HCT116 (cell line): Measurements from ENCODE around the gene FAM131A.

Experiments
- CBX3 ChIP-seq: IDR thresholded peaks from 2 replicates; pipeline ENCODE4 v1.6.1; 2012; ENCODE audit warnings: low read depth
- POLR2A ChIP-seq: IDR thresholded peaks from 2 replicates; pipeline ENCODE4 v1.7.0; 2011; ENCODE audit warnings: borderline replicate concordance; ENCODE audit not compliant: insufficient read depth, insufficient read length; ENCODE audit errors: extremely low read depth
- POLR2AphosphoS5 ChIP-seq: IDR thresholded peaks from 2 replicates; pipeline ENCODE4 v1.6.1; 2011; ENCODE audit warnings: mild to moderate bottlenecking, low read depth, low read length, moderate library complexity
- RAD21 ChIP-seq: IDR thresholded peaks from 2 replicates; pipeline ENCODE4 v1.6.1; 2012; ENCODE audit warnings: low read depth, mild to moderate bottlenecking
- ZBTB33 ChIP-seq: IDR thresholded peaks from 2 replicates; pipeline ENCODE4 v1.6.1; 2011; ENCODE audit warnings: mild to moderate bottlenecking, low read length, moderate library complexity; ENCODE audit not compliant: insufficient replicate concordance; ENCODE audit errors: extremely low read depth
- TF ChIP-seq, protein P1 (sequence below), 3 experiments: fragments of 200-600 bp in 1 of 3; sonication (generic) in 1 of 3; IDR thresholded peaks in 2 of 3; conservative IDR thresholded peaks in 1 of 3; 2 replicates each; pipeline ENCODE4 v1.5.1; 2012 to 2017; ENCODE audit warnings: low read depth in 2 of 3, low read length in 2 of 3, antibody characterized with exemption in 1 of 3, borderline replicate concordance in 1 of 3, control low read depth in 1 of 3, mild to moderate bottlenecking in 1 of 3, mixed read lengths in 1 of 3, mixed run types in 1 of 3, moderate library complexity in 1 of 3; ENCODE audit not compliant: insufficient read depth in 1 of 3

DNA sequence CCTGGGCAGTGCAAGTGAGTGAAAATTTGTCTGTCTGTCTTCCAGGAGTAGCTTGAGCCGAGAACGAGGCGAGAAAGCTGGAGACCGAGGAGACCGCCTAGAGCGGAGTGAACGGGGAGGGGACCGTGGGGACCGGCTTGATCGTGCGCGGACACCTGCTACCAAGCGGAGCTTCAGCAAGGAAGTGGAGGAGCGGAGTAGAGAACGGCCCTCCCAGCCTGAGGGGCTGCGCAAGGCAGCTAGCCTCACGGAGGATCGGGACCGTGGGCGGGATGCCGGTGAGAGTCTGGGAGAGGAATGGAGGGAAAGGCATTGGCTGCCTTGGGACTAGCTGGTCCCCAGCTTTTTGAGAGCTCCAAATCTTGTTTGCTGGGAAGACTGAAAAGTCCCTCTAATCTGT lies 10.2 kb upstream of the FAM131A start:
- TF ChIP-seq POLR2A (no peak), POLR2AphosphoS5 (no peak), CBX3 (no peak), ZBTB33 (no peak), RAD21 (no peak)
- TF ChIP-seq, protein P1, sequence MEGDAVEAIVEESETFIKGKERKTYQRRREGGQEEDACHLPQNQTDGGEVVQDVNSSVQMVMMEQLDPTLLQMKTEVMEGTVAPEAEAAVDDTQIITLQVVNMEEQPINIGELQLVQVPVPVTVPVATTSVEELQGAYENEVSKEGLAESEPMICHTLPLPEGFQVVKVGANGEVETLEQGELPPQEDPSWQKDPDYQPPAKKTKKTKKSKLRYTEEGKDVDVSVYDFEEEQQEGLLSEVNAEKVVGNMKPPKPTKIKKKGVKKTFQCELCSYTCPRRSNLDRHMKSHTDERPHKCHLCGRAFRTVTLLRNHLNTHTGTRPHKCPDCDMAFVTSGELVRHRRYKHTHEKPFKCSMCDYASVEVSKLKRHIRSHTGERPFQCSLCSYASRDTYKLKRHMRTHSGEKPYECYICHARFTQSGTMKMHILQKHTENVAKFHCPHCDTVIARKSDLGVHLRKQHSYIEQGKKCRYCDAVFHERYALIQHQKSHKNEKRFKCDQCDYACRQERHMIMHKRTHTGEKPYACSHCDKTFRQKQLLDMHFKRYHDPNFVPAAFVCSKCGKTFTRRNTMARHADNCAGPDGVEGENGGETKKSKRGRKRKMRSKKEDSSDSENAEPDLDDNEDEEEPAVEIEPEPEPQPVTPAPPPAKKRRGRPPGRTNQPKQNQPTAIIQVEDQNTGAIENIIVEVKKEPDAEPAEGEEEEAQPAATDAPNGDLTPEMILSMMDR (IDR thresholded peaks at IDR 0.05 in 2 of 3, conservative IDR thresholded peaks at IDR 0.05 in 1 of 3; ENCODE audit: borderline replicate concordance in 1 of 3, insufficient read depth in 1 of 3, low read depth in 2 of 3, low read length in 2 of 3): no peak
